ENCODE measurements around the gene CREBBP.

- TF ChIP-seq EP300 (IDR thresholded peaks at IDR 0.05; ENCODE audit: borderline replicate concordance in 1 of 2, low read depth in 1 of 2, low read length in 1 of 2): no peak
- no peak for TF ChIP-seq REST (IDR thresholded peaks at IDR 0.05; ENCODE audit: low read depth, low read length)
- no peak for TF ChIP-seq POLR2AphosphoS5 (IDR thresholded peaks at IDR 0.05; ENCODE audit: low read depth, low read length)
- no peak for TF ChIP-seq RAD21 (IDR thresholded peaks at IDR 0.05; ENCODE audit: low read length)
- no peak for TF ChIP-seq FOSL2 (IDR thresholded peaks at IDR 0.05; ENCODE audit: borderline replicate concordance, low read depth)
- TF ChIP-seq MXI1 (IDR thresholded peaks at IDR 0.05; ENCODE audit: low read depth, low read length): no peak
- TF ChIP-seq IRF3 (IDR thresholded peaks at IDR 0.05; ENCODE audit: low read depth, low read length): no peak
- TF ChIP-seq GATA2 (CRISPR knock-in tag; IDR thresholded peaks at IDR 0.05): no peak
These were observed 110.0 kb downstream of the CREBBP start for GRCh38 chr16:3770530-3770929.
